Activated naive CD8-positive, alpha-beta T cell treated with anti-CD3 and anti-CD28 coated beads, Interleukin-2, amount 10 ng/mL, durations not matched to agents 7 days and 5 days (primary cell): Measurements from ENCODE around the gene PICK1. TPM values are rescaled to one million over a fixed set of nuclear protein-coding genes. Genes with fewer than 3 reads are reported as not detected.

Experiments
- ATAC-seq: fragments of 150-1000 bp; cut with Tn5 transposase; one replicate; pipeline ENCODE4 v1.10.0; 2021; ENCODE audit warnings: low read depth, moderate library complexity
- POLR2A ChIA-PET: fragments of 350-600 bp; sonication (Branson Sonifier 250); formaldehyde crosslinking; loops from one replicate; lab custom pipeline; 2021; ENCODE audit warnings: antibody characterized with exemption; lab: Charles Lee
- DNase-seq: peaks from one replicate; pipeline ENCODE4 v3.0.0; 2021
- H3K27ac Mint-ChIP-seq: one replicate; pipeline ENCODE4 v1.8.0; 2022; ENCODE audit warnings: mild to moderate bottlenecking, mixed read lengths
- H3K27me3 Mint-ChIP-seq: one replicate; pipeline ENCODE4 v1.8.0; 2022; ENCODE audit warnings: mild to moderate bottlenecking, moderate library complexity, mixed read lengths
- H3K36me3 Mint-ChIP-seq: one replicate; pipeline ENCODE4 v1.8.0; 2021; ENCODE audit warnings: mild to moderate bottlenecking, mixed read lengths
- H3K4me1 Mint-ChIP-seq: one replicate; pipeline ENCODE4 v1.8.0; 2021; ENCODE audit warnings: mixed read lengths
- H3K4me3 Mint-ChIP-seq: one replicate; pipeline ENCODE4 v1.8.0; 2022; ENCODE audit warnings: mild to moderate bottlenecking, moderate library complexity, mixed read lengths
- H3K9me3 Mint-ChIP-seq: one replicate; pipeline ENCODE4 v1.8.0; 2021; ENCODE audit warnings: mixed read lengths
- total RNA-seq, 2 experiments: library from RNA; stranded (reverse); gene quantifications; one replicate each; pipeline ENCODE4 v1.2.3, GENCODE V29; 2021

Gene PICK1
- total RNA-seq: 10 to 100 TPM; 21.4 to 21.8 TPM

DNA sequence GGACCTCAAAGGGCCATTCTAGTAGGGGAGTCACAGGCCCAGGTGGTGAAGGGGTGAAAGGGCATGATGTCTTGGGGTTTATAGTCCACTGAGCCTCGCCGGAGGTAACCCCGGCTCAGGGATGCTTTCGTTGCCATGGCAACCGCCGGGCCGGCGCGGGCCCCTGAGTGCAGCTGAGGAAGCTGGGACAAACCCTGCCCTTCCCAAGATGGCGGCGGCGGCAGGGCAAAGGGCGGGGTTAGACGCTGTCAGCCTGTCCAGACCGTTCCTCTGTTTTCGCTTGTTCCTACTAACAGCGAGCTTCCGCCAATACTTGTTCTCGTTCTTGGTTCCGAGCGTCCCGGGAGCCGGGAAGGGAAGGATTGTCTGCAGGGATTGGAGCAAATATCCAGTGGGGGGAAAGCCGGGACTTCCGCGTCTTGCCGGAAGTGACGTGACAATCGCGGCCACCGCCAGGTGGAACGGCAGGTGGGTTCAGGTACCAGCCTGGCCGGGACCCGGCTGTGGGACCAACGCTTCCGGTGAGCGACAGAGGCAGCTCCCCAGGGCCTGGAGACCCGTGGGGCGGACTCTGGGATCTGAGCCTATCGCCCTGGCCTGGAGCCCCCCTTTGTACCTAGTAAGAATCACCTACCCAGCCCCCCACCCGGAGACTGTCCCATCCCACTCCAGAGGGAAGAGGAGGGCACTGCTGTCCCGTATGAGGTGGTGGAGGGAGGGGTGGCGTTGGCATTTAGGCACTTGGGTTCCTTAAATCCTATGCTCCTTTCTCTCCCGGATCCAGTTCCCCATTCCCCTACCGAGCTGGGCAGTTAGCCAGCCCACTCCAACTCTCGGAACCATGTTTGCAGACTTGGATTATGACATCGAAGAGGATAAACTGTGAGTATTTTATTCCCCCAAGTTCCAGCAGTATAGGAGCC is at the start of gene PICK1:
Gene PICK1, plus strand, starts transcription at position 436 of the 923 bp plus-strand sequence. Its CDS starts 406 bp downstream, at position 842.
- H3K27me3 Mint-ChIP-seq: peaks cover 12% of the 10 kb centered on the region
- peak within 1 kb of the TSS; percentile 97 for H3K4me3 Mint-ChIP-seq
- peak; percentile 87 for ATAC-seq
- POLR2A ChIA-PET: interaction anchor here (1.4 kb wide), 1 partner anchor 144 kb away, joined by 3 read pairs; the partner anchor contains the start of gene MAFF
- peak within 1 kb of the TSS; percentile 96 for H3K27ac Mint-ChIP-seq
- no peaks in the 10 kb centered on the region for H3K9me3 Mint-ChIP-seq
- peaks cover 13% of the 10 kb centered on the region for H3K36me3 Mint-ChIP-seq
- DNase-seq: peak; percentile 85
- H3K4me1 Mint-ChIP-seq: peaks cover 13% of the 10 kb centered on the region

DNA sequence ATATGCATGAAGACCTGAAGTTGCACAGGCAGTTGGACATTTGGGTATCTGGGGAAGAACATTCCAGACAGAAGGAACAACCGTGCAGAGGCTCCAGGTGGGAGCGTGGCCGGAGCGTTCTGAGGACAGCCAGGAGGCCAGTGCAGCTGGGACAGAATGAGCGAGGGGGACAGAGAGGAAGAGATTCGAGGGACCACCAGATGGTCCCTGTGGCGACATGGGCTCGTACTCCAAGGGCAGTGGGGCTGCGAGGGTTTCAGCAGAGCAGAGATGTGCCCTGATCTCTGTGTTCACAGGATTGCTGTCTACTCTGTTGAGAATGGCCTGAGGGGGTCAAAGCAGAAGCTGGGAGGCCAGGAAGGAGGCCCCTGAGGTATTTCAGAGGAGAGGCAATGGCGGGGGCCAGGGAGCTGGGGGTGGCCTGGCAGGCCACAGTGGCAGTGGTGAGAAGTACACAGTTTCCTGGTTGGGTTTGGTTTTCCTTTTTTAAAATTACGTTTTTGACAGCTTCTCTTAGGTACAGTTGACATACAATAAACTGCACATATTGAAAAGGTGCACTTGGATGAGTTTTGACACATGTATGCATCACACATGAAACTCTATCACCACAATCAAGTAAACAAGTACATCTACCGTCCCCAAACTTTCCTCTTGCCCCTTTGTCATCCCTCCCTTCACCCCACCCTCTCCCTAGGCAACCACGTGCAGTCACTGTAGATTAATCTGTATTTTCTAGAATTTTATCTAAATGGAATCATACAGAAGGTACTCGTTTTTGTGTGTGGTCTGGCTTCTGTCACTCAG is 48.0 kb upstream of the PICK1 start:
- no peaks in the 10 kb centered on the region for H3K9me3 Mint-ChIP-seq
- POLR2A ChIA-PET: no interaction called here
- ATAC-seq: peak; percentile 45

DNA sequence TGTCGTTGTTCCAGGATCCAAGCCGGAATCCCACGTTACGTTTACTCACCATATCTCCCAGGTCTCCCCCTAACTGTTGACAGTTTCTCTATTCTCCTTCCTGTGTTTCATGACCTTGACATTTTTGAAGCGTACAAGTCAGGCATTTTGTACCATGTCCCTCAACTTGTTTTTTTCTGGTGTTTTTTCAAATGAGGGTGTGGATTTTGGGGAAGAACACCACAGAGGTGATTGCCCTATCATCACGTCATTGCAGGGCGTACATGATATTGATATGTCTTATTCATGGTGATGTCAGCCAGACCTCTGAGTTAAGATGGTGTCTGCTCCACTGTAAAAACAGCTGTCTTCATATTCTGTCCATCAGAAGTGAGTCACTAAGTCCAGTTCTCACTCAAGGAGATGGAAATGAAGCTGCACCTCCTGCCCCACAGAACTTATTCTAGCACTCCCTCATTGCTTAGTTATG is 44.6 kb upstream of the PICK1 start:
- no peak overlapping the region for H3K27ac Mint-ChIP-seq
- ATAC-seq: no peak
- POLR2A ChIA-PET: no interaction called here

More for the DNA sequence above, 48.0 kb upstream of the PICK1 start:
- no peak for DNase-seq
- Mint-ChIP-seq H3K4me1 (peaks cover 19% of the 10 kb centered on the region), H3K36me3 (no peaks in the 10 kb centered on the region), H3K27me3 (peaks cover 4% of the 10 kb centered on the region), H3K4me3 (peak overlapping the region; percentile 66), H3K27ac (peak overlapping the region; percentile 23)

DNA sequence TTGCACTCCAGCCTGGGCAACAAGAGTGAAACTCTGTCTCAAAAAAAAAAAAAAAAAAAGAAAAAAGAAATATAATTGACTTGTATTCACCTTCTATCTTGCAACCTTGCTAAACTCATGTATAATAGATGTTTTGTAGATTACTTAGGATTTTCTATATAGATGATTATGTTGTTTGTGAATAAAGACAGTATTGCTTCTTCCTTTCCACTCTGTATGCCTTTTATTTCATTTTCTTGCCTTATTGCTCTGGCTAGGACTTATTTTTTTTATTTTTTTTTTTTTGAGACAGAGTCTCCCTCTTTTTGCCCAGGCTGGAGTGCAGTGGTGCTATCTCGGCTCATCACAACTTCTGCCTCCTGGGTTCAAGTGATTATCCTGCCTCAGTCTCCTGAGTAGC is 43.1 kb upstream of the PICK1 start:
- Mint-ChIP-seq H3K9me3 (no peaks in the 10 kb centered on the region), H3K27ac (no peak overlapping the region), H3K36me3 (no peaks in the 10 kb centered on the region), H3K4me1 (peaks cover 9% of the 10 kb centered on the region), H3K27me3 (peaks cover 4% of the 10 kb centered on the region), H3K4me3 (no peak overlapping the region)
- DNase-seq (no peak), ATAC-seq (no peak)
- POLR2A ChIA-PET: no interaction called here

More for the DNA sequence above, 44.6 kb upstream of the PICK1 start:
- no peaks in the 10 kb centered on the region for H3K9me3 Mint-ChIP-seq
- peaks cover 13% of the 10 kb centered on the region for H3K4me1 Mint-ChIP-seq
- peaks cover 4% of the 10 kb centered on the region for H3K27me3 Mint-ChIP-seq
- no peak overlapping the region for H3K4me3 Mint-ChIP-seq
- no peak for DNase-seq
- H3K36me3 Mint-ChIP-seq: no peaks in the 10 kb centered on the region

DNA sequence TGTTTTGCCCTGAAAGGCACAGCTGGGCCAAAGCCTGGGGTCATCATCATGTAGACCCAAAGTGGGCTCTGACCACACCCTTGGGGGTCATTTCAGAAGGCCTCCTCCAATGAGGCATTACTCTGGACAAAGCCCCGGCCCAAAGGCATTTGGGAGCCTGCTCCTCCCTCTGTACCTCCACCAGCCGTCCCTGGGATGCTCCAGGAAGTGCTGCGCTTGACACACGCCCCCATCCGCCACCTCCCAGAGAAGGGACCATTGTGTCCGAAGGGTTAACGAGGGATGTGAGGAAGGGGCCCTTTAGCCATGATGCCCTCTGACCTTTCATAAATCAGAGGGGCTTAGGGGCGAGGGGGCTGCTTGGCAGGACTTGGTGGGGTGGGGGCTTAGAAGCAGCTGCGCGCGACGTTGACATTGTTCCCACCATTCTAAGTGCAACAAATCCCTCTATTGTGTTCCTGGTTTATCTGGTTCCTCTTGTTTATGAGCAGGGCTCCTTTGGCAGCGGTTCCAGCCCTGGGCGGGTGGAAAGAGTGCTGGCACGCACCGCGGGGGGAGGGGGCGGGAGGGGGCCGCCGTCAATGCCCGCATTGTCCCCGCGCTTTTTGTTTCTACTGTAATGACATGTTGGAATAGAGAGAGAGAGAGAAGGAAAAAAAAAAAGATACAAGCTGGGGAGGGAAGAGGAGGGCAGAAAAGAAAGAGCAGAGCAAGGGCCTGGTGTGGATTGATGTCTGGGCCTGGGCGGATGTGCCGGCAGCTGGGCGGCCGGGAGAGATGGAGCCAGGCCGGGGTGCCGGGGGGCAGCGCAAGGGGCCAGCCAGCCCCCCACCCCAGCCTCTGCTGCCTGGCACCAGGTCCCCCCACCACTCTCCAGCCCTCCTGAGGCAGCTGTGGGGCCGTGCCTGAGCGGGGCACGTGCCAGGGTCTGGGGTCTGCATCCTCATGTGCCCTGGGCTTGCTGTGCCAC is 40.7 kb upstream of the PICK1 start:
- no peak overlapping the region for H3K27ac Mint-ChIP-seq
- ATAC-seq: no peak
- no peak overlapping the region for H3K4me3 Mint-ChIP-seq
- POLR2A ChIA-PET: no interaction called here
- no peak for DNase-seq
- no peaks in the 10 kb centered on the region for H3K4me1 Mint-ChIP-seq
- H3K36me3 Mint-ChIP-seq: no peaks in the 10 kb centered on the region
- no peaks in the 10 kb centered on the region for H3K9me3 Mint-ChIP-seq
- H3K27me3 Mint-ChIP-seq: peaks cover 2% of the 10 kb centered on the region

DNA sequence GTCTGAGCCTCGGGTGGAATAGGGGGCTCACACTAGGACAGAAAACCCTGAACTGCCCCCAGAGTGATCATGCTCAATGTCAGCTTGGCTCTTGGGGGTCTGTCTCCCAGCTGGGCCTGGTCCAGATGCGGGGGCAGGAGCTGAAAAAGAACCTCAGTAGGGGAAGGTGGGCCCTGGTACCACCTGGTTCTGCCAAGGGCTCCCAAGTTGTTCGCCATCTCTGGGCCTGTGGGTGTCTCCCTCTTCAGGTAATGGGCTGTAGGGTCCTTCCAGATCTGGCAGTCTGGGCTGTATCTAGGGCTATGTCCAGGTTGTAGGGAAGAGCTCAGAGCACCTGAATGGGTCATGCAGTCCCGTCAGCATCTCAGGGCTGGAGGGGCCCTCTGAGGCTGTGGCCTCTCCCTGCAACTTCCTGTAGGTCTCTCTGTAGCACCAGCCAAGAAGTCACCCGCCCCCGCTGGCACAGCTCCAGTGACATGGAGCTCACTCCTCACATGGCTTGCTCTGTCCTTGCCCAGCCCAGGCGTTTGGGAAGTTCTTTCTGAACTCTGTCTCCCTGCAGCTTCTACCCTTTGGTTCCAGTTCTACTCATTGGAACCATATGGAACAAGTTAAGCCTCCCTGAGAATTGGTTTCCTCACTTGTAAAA is 39.8 kb upstream of the PICK1 start:
- DNase-seq (no peak), ATAC-seq (no peak)
- H3K4me1 Mint-ChIP-seq: no peaks in the 10 kb centered on the region
- no peak overlapping the region for H3K4me3 Mint-ChIP-seq
- POLR2A ChIA-PET: no interaction called here
- no peaks in the 10 kb centered on the region for H3K36me3 Mint-ChIP-seq
- no peak overlapping the region for H3K27ac Mint-ChIP-seq
- peaks cover 2% of the 10 kb centered on the region for H3K27me3 Mint-ChIP-seq
- H3K9me3 Mint-ChIP-seq: no peaks in the 10 kb centered on the region

DNA sequence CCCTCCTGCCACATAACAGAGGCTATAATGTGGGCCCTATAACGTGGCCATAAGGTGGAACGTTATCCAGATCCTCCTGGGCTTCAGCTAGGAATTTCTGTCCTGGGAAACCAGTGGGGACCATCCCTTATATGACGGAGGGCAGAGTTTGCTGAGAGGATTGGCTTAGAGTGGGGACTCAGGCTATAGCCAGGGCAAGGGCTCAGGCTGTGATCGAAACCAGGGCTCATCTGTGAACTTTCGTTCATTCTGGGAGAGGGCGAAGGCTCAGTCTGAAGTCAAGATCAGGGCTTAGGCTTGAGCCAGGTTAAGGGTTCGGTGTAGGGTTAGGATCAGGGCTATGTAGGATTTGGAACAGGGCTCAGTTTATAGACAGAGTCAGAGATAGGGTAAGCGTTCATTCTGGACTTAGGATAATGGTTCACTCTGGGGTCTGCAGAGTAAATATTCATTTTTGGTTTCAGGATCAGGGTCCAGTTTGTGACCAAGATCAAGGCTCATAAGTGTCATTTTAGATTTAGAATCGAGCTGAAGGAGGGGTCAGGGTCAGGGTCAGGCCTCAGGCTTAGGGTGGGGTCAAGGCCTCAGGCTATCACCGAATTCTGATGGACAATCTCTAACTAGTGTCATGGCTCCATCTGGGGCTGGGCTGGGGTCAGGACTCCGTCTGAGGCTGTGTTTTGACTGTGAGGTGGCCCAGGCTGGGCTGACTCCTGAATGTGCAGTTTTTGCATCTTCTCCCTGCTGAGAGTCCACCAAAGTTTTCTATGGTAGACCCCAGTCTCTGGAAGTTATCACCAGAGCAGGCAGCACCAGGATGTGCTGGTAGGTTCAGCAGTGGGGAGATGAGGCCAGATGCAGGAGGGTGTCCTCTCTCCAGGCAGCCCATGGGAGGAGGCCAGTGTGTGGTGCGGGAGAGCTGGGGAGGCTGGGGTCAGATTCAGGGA is 39.0 kb upstream of the PICK1 start:
- no peaks in the 10 kb centered on the region for H3K9me3 Mint-ChIP-seq
- no peaks in the 10 kb centered on the region for H3K36me3 Mint-ChIP-seq
- ATAC-seq (no peak), DNase-seq (no peak)
- H3K4me3 Mint-ChIP-seq: no peak overlapping the region
- H3K27ac Mint-ChIP-seq: no peak overlapping the region
- no peaks in the 10 kb centered on the region for H3K4me1 Mint-ChIP-seq
- no peaks in the 10 kb centered on the region for H3K27me3 Mint-ChIP-seq
- POLR2A ChIA-PET: no interaction called here

DNA sequence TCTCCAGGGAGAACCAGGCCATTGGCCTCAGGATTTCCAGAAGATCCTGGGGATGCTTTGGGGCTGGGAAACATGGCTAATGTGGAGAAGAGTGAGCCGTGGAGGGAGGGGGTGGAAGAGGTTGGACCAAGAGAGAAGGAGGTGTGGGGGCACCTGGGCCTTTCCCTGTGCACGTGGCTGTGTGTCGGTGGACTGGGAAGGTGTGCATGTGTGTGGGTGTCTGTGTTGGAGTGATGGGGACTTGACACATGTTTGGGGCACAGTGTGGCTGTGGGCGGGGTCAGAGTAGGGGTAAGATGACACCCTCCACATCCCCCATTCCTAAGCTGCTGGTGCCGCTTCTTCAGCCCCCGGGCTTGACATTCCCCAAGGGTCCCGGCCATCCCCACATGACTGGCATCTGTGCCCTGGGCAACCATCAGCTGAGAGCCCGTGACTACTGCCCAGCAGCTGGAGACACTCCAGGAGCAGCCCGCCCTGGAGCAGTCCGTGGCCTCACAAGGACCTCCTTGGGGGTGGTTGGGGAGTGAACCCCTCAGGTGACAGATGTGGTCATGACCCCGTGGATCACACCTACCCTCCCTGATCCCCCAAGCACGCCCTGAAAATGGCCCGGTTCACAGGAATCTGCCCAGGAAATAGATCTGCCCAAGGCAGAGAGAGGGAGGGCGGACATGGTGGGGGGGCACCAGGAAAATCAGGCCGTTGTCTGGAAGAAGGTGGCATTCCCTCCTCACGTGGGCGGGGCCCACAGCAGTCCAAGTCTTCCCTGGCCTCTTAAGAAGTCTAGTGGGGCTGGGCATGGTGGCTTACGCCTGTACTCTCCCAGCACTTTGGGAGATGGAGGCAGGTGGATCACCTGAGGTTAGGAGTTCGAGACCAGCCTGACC is 38.0 kb upstream of the PICK1 start:
- POLR2A ChIA-PET: no interaction called here
- no peak for DNase-seq
- Mint-ChIP-seq H3K4me3 (no peak overlapping the region), H3K27me3 (no peaks in the 10 kb centered on the region), H3K27ac (no peak overlapping the region), H3K9me3 (no peaks in the 10 kb centered on the region), H3K36me3 (no peaks in the 10 kb centered on the region), H3K4me1 (no peaks in the 10 kb centered on the region)
- ATAC-seq: no peak

DNA sequence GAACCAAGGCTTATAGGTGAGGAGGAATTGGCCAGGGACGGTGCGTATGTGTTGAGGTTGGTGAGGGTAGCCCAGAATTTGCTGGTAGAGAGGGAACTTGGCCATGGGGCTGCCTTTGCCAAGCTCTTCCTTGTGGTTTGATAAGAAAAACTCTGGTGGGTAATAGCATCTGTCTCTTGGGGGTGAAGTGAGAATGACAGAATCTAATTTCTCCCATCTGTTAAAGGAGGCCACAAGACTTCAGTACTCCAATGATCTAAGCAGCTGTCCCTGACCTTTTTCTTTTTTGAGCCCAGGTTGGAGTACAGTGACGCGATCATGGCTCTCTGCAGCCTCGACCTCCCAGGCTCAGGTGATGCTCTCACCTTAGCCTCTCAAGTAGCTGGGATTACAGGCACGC is 36.0 kb upstream of the PICK1 start:
- no peak for ATAC-seq
- DNase-seq: no peak
- Mint-ChIP-seq H3K36me3 (no peaks in the 10 kb centered on the region), H3K27me3 (no peaks in the 10 kb centered on the region), H3K4me1 (no peaks in the 10 kb centered on the region), H3K27ac (no peak overlapping the region), H3K9me3 (no peaks in the 10 kb centered on the region), H3K4me3 (no peak overlapping the region)
- POLR2A ChIA-PET: no interaction called here

DNA sequence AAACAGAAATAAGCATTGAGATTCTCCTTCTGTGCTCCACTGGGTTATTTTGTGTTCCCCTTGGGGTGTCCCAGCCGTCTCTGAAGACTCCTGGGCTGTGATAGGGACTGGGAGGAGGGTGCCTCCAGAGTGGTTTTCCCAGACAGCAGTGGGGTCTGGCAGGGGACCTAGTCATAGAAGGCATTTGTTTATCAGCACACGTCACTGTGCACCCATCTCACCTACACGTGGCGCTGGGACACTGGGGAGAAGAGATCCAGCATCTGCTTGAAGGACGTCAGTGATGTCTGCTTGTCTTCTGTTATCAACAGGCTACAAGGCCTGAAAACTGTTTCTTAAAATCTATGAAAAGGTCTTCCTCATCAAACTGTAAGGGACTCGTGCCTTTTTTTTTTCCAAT is 34.2 kb upstream of the PICK1 start:
- Mint-ChIP-seq H3K27ac (no peak overlapping the region), H3K36me3 (no peaks in the 10 kb centered on the region), H3K4me3 (no peak overlapping the region), H3K9me3 (no peaks in the 10 kb centered on the region), H3K4me1 (no peaks in the 10 kb centered on the region), H3K27me3 (no peaks in the 10 kb centered on the region)
- POLR2A ChIA-PET: no interaction called here
- DNase-seq: no peak
- no peak for ATAC-seq

DNA sequence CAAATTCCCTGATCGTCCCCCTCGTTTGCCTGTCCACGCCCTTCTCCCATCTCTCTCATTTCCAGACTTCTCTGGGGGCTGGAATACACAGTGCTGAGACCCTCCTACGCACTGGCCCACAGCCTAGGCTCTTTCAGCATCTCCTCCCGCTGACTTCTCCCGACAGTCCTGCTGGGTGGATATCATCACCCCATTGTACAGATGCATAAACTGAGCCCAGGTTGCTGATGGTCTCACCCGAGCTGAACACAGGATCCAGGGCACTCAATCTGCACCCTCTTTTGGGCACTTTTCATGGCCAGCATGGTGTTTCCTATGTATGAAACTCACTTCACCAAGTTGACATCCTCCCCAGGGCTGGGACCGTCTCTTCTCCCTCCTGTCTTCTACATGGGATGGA is 31.7 kb upstream of the PICK1 start:
- Mint-ChIP-seq H3K27me3 (no peaks in the 10 kb centered on the region), H3K27ac (no peak overlapping the region), H3K4me1 (no peaks in the 10 kb centered on the region), H3K4me3 (no peak overlapping the region), H3K9me3 (no peaks in the 10 kb centered on the region), H3K36me3 (no peaks in the 10 kb centered on the region)
- no peak for DNase-seq
- POLR2A ChIA-PET: no interaction called here
- no peak for ATAC-seq
